ENCODE measurements around the gene PGD. TPM values are rescaled to one million over a fixed set of nuclear protein-coding genes. Genes with fewer than 3 reads are reported as not detected.

The PGD gene
- total and polyA plus RNA-seq, 2 of the 13 experiments (the other 11 are each of a cell fraction or from before 2014, with no cell fraction given) = 64.8 to 210 TPM

DNA sequence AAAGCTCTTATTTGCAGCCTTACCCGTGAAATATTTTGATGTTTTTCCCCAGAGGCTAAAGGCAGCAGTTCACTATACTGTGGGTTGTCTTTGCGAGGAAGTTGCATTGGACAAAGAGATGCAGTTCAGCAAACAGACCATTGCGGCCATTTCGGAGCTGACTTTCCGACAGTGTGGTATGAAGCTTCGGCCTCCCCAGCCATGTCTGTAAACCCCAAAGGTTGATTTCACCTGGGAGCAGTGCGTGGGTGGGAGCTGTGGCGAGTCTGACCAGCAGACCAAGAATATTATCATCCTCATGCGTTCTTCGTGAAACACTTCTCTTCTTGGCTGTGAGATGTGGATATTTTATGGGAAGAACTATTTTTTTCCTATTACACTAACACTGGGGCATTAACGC lies 34.9 kb downstream of the PGD start:
- Histone ChIP-seq H3K27ac (ENCODE audit: extremely low read length, insufficient read depth, low read length) (no peak overlapping the region), H4K20me1 (ENCODE audit: insufficient read depth, low read length) (no peaks in the 10 kb centered on the region), H3K79me2 (ENCODE audit: insufficient read depth, low read length) (peaks cover 5% of the 10 kb centered on the region), H3K9me3 (ENCODE audit: low read length) (no peaks in the 10 kb centered on the region), H3K9ac (ENCODE audit: insufficient read depth, low read depth, low read length) (no peak overlapping the region), H3K4me1 (ENCODE audit: insufficient read depth, low read length) (peaks cover 73% of the 10 kb centered on the region), H2AFZ (ENCODE audit: low read length) (no peak overlapping the region), H3K4me3 (replicated peaks in 1 of 3; ENCODE audit: insufficient read depth in 1 of 3, low read depth in 2 of 3, low read length in 3 of 3) (no peak overlapping the region), H3K36me3 (replicated peaks in 1 of 2; ENCODE audit: control insufficient read depth in 1 of 2, insufficient read depth in 2 of 2, low read length in 2 of 2) (no peaks in the 10 kb centered on the region), H3K4me2 (ENCODE audit: low read depth, low read length) (no peak overlapping the region), H3K27me3 (ENCODE audit: control insufficient read depth in 1 of 2, insufficient read depth in 2 of 2, low read length in 2 of 2) (no peaks in the 10 kb centered on the region)
- FAIRE-seq (no peak), DNase-seq (ENCODE audit: low spot score) (no peak), ATAC-seq (no peak)
- intact Hi-C loops (cut with micrococcal nuclease; ENCODE audit: unreplicated experiment) = loop anchor here (5.0 kb wide), 1 partner anchor 39 kb away; the partner anchor contains the start of genes DFFA and PEX14
- ChIA-PET CTCF (ENCODE audit: low intra/inter-chr PET ratio, low total read pairs) (no interaction called here), POLR2A (no interaction called here)
- TF ChIP-seq ZNF614 (CRISPR knock-in tag; IDR thresholded peaks at IDR 0.05; ENCODE audit: borderline replicate concordance) (no peak), ZNF674 (CRISPR knock-in tag; IDR thresholded peaks at IDR 0.05; ENCODE audit: low read depth) (no peak), ELF3 (CRISPR knock-in tag; IDR thresholded peaks at IDR 0.05) (no peak), ZNF343 (CRISPR knock-in tag; IDR thresholded peaks at IDR 0.05) (no peak), HMG20A (CRISPR knock-in tag; IDR thresholded peaks at IDR 0.05; ENCODE audit: borderline replicate concordance) (no peak), KLF16 (CRISPR knock-in tag; IDR thresholded peaks at IDR 0.05) (no peak), KDM2A (CRISPR knock-in tag; IDR thresholded peaks at IDR 0.05; ENCODE audit: borderline replicate concordance, low read depth) (no peak), KAT8 (CRISPR knock-in tag; IDR thresholded peaks at IDR 0.05) (no peak), EHMT2 (IDR thresholded peaks at IDR 0.05; ENCODE audit: borderline replicate concordance, low read depth, low read length) (no peak), MIER2 (CRISPR knock-in tag; IDR thresholded peaks at IDR 0.05) (no peak), YY1 (IDR thresholded peaks at IDR 0.05; ENCODE audit: insufficient read depth, insufficient replicate concordance, low read depth, low read length) (no peak), SCMH1 (CRISPR knock-in tag; IDR thresholded peaks at IDR 0.05; ENCODE audit: borderline replicate concordance) (no peak), PAX8 (CRISPR knock-in tag; IDR thresholded peaks at IDR 0.05; ENCODE audit: borderline replicate concordance) (no peak), ZNF530 (CRISPR knock-in tag; IDR thresholded peaks at IDR 0.05; ENCODE audit: low read depth) (no peak), SMAD9 (CRISPR knock-in tag; IDR thresholded peaks at IDR 0.05) (no peak), ZFP62 (CRISPR knock-in tag; IDR thresholded peaks at IDR 0.05) (no peak), ZNF672 (CRISPR knock-in tag; IDR thresholded peaks at IDR 0.05) (no peak)
- TF ChIP-seq, protein P1, sequence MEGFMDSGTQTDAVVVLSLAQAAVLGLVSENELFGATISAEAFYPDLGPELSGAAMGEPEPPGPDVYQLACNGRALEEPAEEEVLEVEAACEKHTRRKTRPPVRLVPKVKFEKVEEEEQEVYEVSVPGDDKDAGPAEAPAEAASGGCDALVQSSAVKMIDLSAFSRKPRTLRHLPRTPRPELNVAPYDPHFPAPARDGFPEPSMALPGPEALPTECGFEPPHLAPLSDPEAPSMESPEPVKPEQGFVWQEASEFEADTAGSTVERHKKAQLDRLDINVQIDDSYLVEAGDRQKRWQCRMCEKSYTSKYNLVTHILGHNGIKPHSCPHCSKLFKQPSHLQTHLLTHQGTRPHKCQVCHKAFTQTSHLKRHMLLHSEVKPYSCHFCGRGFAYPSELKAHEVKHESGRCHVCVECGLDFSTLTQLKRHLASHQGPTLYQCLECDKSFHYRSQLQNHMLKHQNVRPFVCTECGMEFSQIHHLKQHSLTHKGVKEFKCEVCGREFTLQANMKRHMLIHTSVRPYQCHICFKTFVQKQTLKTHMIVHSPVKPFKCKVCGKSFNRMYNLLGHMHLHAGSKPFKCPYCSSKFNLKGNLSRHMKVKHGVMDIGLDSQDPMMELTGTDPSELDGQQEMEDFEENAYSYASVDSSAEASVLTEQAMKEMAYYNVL (CRISPR knock-in tag; IDR thresholded peaks at IDR 0.05; ENCODE audit: borderline replicate concordance) = no peak
- in situ Hi-C loops (cut with HindIII; ENCODE audit: extremely low pct_ligation_motif_present, low pct_unique_long_range_greater_than_20kb) = loop anchor here (5.0 kb wide), 1 partner anchor 64 kb away; no protein-coding TSS in a partner anchor
- no TSS peak for BruUV-seq (replicated peaks)
- 92% methylated on average over 11 of the region's 11 CpGs for WGBS (ENCODE audit: low lambda C conversion rate)
